HG02610 (cell line): ENCODE results near the gene MAU2.

ENCODE experiments used
- ATAC-seq: cut with Tn5 transposase; IDR thresholded peaks from one replicate; pipeline ENCODE4 v1.9.1; 2021; ENCODE audit warnings: mild to moderate bottlenecking, moderate library complexity; ENCODE audit not compliant: unreplicated experiment

MAU2 gene

GRCh38 chr19:19306191-19306590 is 14.4 kb upstream of the MAU2 start:
- no peak for ATAC-seq

DNA sequence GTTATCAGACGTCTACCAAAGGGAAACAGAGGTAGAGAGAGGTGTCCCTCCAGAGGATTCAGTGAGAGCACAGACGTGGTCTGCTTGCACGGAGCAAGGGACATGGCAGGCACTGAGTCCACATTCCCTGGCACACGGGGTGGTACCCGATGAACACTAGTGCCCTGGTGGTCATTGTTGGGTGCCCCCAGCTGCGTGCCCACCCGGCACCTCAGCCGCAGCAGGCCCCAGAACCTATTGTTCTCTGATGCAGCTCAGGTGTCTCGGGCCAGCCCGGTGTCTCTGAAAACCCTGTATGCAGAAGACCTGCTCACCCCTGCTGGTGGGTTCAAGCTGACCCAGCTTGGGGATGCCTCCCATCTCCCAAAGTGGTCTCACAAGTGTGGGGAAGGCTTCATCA is 12.3 kb upstream of the MAU2 start:
- ATAC-seq: no peak

DNA sequence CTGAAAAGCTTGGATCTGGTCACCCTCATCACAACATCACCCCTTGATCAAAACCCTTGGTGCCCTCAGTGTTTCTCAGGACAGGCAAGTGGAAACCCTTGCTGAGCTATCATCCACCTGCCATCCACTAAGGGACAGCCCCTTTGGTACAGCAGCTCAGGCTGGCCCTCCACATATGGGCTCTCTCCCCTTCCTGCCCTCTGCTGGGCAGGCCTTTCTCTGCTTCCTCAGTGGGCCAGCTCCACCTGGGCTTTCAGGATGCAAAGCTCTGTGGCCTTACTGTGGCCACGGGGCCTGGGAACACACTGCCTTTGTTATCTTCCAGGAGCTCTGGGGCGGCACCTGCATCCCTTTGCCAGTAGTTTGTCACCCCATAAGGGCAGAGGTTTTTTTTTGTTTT is 5.2 kb upstream of the MAU2 start:
- ATAC-seq: no peak

- ATAC-seq: no peak
These were observed 4.5 kb upstream of the MAU2 start for GRCh38 chr19:19316082-19316481.

GRCh38 chr19:19319732-19320360 is 783 bp upstream of the MAU2 start:
- ATAC-seq: no peak

GRCh38 chr19:19321141-19321577 is 530 bp downstream of the MAU2 start:
- ATAC-seq: no peak

- ATAC-seq: no peak
These were observed 3.6 kb downstream of the MAU2 start for GRCh38 chr19:19324059-19324770.

- ATAC-seq: no peak
These were observed 7.0 kb downstream of the MAU2 start for GRCh38 chr19:19327672-19328071.

GRCh38 chr19:19329126-19329525 is 8.5 kb downstream of the MAU2 start:
- no peak for ATAC-seq

GRCh38 chr19:19334063-19334988 is 13.7 kb downstream of the MAU2 start:
- ATAC-seq: no peak

- no peak for ATAC-seq
These were observed 14.3 kb downstream of the MAU2 start for GRCh38 chr19:19334989-19335344.

DNA sequence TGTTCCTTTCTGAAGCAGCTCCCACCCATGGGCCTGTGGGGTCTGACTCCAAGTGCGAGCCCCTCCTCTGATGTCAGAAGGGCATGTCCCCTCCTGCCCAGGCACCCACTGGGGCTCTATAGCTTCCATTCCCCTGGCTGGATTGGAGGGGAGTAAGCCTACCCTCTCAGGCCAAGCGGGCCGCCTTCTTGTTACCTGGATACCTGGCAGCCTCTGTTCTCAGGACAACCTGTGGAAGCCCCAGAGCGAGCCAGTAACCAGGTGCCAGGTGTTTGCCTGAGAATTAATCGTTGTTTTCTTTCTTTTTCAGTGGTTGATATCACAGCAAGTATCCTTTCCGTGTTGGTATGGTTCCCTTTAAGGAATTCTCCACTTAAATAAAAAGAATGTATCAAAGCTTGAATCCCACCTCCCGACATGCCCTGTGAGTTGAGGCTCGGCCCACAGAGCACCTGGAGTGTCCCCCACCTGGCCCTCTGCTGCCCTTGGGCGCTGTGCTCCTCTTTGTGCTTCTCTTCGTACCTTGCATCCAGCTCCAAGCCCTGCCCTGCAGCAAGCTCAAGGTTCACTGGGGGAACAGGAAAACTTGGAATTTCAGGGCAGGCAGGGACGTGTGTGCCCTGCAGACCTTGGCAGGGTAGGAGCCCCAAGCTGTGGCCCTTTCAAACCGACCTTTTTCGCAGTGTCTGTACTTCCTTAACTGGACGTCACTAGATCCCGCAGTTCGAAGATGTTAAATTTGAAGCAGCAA is 15.0 kb downstream of the MAU2 start:
- no peak for ATAC-seq

GRCh38 chr19:19336597-19336996 is 16.0 kb downstream of the MAU2 start:
- ATAC-seq: no peak

DNA sequence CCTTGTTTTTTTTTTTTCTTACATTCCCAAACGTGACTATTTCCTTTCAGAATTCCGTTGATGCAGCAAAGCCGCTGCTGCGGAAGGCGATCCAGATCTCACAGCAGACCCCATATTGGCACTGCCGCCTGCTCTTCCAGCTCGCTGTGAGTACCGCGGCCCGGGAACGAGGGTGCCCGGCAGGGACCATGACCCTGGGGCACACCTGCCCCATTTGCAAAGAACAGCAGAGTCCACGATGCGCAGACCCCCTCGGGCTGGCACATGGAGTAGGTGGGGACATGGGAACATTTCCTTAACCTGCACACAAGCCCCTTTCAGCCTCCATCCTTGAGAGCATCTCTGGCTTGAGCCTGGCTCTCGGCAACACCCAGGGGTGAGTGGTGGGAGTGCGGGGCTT is 16.5 kb downstream of the MAU2 start:
- ATAC-seq: no peak

DNA sequence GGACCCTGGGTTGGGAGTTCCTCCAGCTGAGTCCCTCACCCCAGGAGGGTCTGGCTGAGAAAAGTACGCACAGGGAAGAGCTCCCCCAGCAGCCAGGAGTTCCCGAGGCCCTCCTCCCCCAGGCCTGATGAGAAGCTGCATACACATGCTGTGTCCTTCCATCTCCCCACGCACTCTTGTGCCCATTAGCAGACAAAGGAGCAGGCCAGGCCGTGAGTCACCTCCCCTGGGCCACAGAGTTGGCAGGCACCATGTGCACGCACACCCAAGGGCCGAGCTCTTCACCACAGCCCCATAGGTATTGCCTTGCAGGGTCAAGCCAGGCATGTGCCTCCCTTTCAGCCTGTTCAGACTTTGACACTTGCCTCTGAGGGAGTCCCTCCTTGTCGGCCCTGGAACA is 17.5 kb downstream of the MAU2 start:
- ATAC-seq: no peak

DNA sequence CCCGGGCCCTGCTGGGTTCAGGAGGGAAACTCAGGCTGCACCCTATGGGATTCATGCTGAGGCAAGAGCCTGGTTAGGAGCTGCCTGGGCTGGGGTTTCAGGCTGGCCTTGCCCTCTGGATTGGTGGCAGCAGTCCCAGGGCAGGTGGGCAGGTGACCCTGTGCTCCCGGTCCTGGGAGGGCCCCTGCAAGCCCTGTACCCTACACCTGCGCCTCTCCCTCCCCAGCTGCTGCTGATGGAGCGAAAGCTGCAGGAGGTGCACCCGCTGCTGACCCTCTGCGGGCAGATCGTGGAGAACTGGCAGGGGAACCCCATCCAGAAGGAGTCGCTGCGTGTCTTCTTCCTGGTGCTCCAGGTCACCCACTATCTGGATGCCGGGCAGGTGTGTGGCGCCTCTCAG is 20.4 kb downstream of the MAU2 start:
- ATAC-seq: no peak

GRCh38 chr19:19342086-19343015 is 21.7 kb downstream of the MAU2 start:
- ATAC-seq: no peak

- no peak for ATAC-seq
These were observed 22.4 kb downstream of the MAU2 start for GRCh38 chr19:19343016-19343362.

DNA sequence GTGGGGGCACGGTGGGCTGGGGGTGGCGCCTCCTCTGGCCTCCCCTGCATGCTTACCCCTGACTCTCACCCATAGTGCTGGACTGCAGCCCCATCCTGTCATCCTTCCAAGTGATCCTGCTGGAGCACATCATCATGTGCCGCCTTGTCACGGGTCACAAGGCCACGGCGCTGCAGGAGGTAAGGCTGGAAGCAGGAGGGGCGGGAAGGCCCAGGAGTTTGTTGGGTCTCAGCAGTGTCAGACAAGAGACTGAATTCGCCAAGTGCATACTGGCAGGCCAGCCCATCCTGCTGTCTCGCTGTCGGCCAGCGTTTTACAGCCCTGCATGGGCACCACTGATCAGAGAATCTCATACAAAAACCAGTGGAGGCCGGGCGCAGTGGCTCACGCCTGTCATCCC is 23.1 kb downstream of the MAU2 start:
- no peak for ATAC-seq

DNA sequence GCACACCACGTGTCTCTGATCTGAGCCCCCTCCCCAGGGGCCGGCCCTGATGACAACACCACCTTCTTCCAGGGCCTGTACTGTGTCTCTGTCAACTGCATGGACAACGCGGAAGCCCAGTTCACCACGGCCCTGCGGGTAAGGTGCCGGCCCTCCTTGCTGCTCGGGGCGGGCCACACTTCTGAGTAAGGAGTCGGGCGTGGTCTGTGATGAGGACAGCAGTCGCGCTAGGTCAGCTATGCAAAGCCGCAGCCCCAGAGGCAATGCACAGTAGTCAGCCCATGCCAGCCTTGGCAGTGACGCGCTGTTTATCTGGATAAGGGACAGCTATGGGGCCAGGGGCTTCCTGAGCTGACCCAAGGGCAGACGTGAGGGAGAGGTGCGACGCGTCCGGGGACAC is 24.6 kb downstream of the MAU2 start:
- ATAC-seq: no peak
